HCT116 (cell line): ENCODE results near the gene SP110. TPM values are rescaled to one million over a fixed set of nuclear protein-coding genes. Genes with fewer than 3 reads are reported as not detected.

ENCODE experiments used
- ATAC-seq: fragments of 200-7000 bp; cut with Tn5 transposase; 2 replicates; pipeline ENCODE4 v1.9.1; 2020; ENCODE audit warnings: mild to moderate bottlenecking, moderate library complexity
- BruUV-seq: library from RNA; stranded (reverse); fragments of 400-500 nt; replicated peaks from 2 replicates; lab custom pipeline; 2021; lab: Mats Ljungman, UMichigan
- CTCF ChIA-PET: fragments of 300-600 bp; sonication (Branson Sonifier 250); formaldehyde crosslinking; loops from one replicate; lab custom pipeline; 2021; ENCODE audit warnings: antibody characterized with exemption; lab: Charles Lee
- POLR2A ChIA-PET: fragments of 300-600, 350-600 bp; sonication (Branson Sonifier 250); formaldehyde crosslinking; loops from one replicate; lab custom pipeline; 2021; ENCODE audit warnings: antibody characterized with exemption; lab: Charles Lee
- RAD21 ChIA-PET, 2 experiments: fragments of 300-600 bp; sonication (Branson Sonifier 250); formaldehyde crosslinking; loops; one replicate each; lab custom pipeline; 2023; ENCODE audit warnings: low total read pairs in 2 of 2; ENCODE audit not compliant: uncharacterized antibody in 2 of 2, unreplicated experiment in 2 of 2, low non-redundant PET in 1 of 2; lab: Charles Lee
- DNase-seq: peaks from one replicate; pipeline ENCODE4 v3.0.0-alpha.2; 2010; ENCODE audit warnings: low read depth, low spot score
- H2AFZ ChIP-seq: fragments of 200-600 bp; shearing (Covaris generic), sonication (generic); 2 replicates; pipeline ENCODE4 v1.6.1; 2017; ENCODE audit warnings: low read depth, mixed run types, mixed read lengths, antibody characterized with exemption, low read length; ENCODE audit not compliant: poor library complexity, severe bottlenecking
- H3K27ac ChIP-seq: 2 replicates; pipeline ENCODE4 v1.5.1; 2012; ENCODE audit warnings: low read depth, low read length
- H3K27me3 ChIP-seq: fragments of 200-600 bp; sonication (generic); 2 replicates; pipeline ENCODE4 v1.6.1; 2016; ENCODE audit warnings: mixed run types, low read length, mixed read lengths; ENCODE audit not compliant: insufficient read depth
- H3K36me3 ChIP-seq, 2 experiments: fragments of 200-500 bp in 1 of 2; fragments of 200-600 bp in 1 of 2; sonication (Bioruptor generic) in 1 of 2; sonication (generic) in 1 of 2; 2 replicates each; pipeline versions ENCODE4 v1.5.1 to v1.6.1; 2014 to 2016; ENCODE audit warnings: low read length in 2 of 2, inconsistent platforms in 1 of 2, mixed read lengths in 1 of 2, mixed run types in 1 of 2; ENCODE audit not compliant: insufficient read depth in 2 of 2, control insufficient read depth in 1 of 2
- H3K4me1 ChIP-seq, 2 experiments: fragments of 200-600 bp in 1 of 2; sonication (generic) in 1 of 2; 2 replicates each; pipeline versions ENCODE4 v1.5.1 to v1.6.1; 2012 to 2017; ENCODE audit warnings: low read length in 2 of 2, inconsistent platforms in 1 of 2, mild to moderate bottlenecking in 1 of 2, mixed read lengths in 1 of 2, mixed run types in 1 of 2, moderate library complexity in 1 of 2; ENCODE audit not compliant: insufficient read depth in 2 of 2, control insufficient read depth in 1 of 2
- H3K4me2 ChIP-seq: fragments of 200-600 bp; sonication (generic); 2 replicates; pipeline ENCODE4 v1.6.1; 2017; ENCODE audit warnings: mixed run types, low read length, mixed read lengths
- H3K4me3 ChIP-seq, 2 experiments: fragments of 200-600 bp in 1 of 2; sonication (generic) in 1 of 2; replicated peaks in 1 of 2; 2 replicates each; pipeline ENCODE4 v1.5.1; 2011 to 2016; ENCODE audit warnings: low read length in 2 of 2, control low read depth in 1 of 2, low read depth in 1 of 2, mild to moderate bottlenecking in 1 of 2, mixed read lengths in 1 of 2, mixed run types in 1 of 2
- H3K79me2 ChIP-seq: fragments of 200-600 bp; sonication (generic); 2 replicates; pipeline ENCODE4 v1.6.1; 2017; ENCODE audit warnings: mild to moderate bottlenecking, mixed run types, low read length, moderate library complexity, mixed read lengths; ENCODE audit not compliant: insufficient read depth
- H3K9ac ChIP-seq: fragments of 200-600 bp; sonication (generic); 2 replicates; pipeline ENCODE4 v1.6.1; 2016; ENCODE audit warnings: low read length, mixed read lengths
- H3K9me2 ChIP-seq: fragments of 200-600 bp; sonication (generic), shearing (Covaris generic); 2 replicates; pipeline ENCODE4 v1.6.1; 2017; ENCODE audit warnings: mixed run types, mild to moderate bottlenecking, moderate library complexity; ENCODE audit not compliant: insufficient read depth
- H3K9me3 ChIP-seq, 2 experiments: fragments of 200-500 bp in 1 of 2; fragments of 200-600 bp in 1 of 2; sonication (Bioruptor generic) in 1 of 2; sonication (generic) in 1 of 2; 2 replicates each; pipeline ENCODE4 v1.6.1; 2014 to 2017; ENCODE audit warnings: low read length in 2 of 2, mixed read lengths in 2 of 2, inconsistent platforms in 1 of 2, low read depth in 1 of 2, mild to moderate bottlenecking in 1 of 2, mixed run types in 1 of 2, moderate library complexity in 1 of 2; ENCODE audit not compliant: control insufficient read depth in 1 of 2, insufficient read depth in 1 of 2
- H4K20me1 ChIP-seq: fragments of 200-600 bp; sonication (generic), shearing (Covaris generic); 2 replicates; pipeline ENCODE4 v1.6.1; 2017; ENCODE audit warnings: mixed run types, mild to moderate bottlenecking, moderate library complexity; ENCODE audit not compliant: insufficient read depth
- ATF3 ChIP-seq: IDR thresholded peaks from 2 replicates; pipeline ENCODE4 v1.6.1; 2012
- EGR1 ChIP-seq: IDR thresholded peaks from 2 replicates; pipeline ENCODE4 v1.6.1; 2012; ENCODE audit warnings: low read depth
- ELF1 ChIP-seq: IDR thresholded peaks from 2 replicates; pipeline ENCODE4 v1.6.1; 2012; ENCODE audit warnings: low read depth, borderline replicate concordance
- EZH2 ChIP-seq: fragments of 200-600 bp; sonication (generic); IDR thresholded peaks from 2 replicates; pipeline ENCODE4 v1.6.1; 2017; ENCODE audit warnings: antibody characterized with exemption, mixed run types
- EZH2phosphoT487 ChIP-seq: fragments of 200-600 bp; IDR thresholded peaks from 2 replicates; pipeline ENCODE4 v1.6.1; 2018; ENCODE audit warnings: antibody characterized with exemption, borderline replicate concordance
- JUND ChIP-seq: IDR thresholded peaks from 2 replicates; pipeline ENCODE4 v1.6.1; 2012
- MAX ChIP-seq: IDR thresholded peaks from 2 replicates; pipeline ENCODE4 v1.6.1; 2012
- POLR2A ChIP-seq: IDR thresholded peaks from 2 replicates; pipeline ENCODE4 v1.7.0; 2011; ENCODE audit warnings: borderline replicate concordance; ENCODE audit not compliant: insufficient read depth, insufficient read length; ENCODE audit errors: extremely low read depth
- POLR2AphosphoS5 ChIP-seq: IDR thresholded peaks from 2 replicates; pipeline ENCODE4 v1.6.1; 2011; ENCODE audit warnings: mild to moderate bottlenecking, low read depth, low read length, moderate library complexity
- REST ChIP-seq: IDR thresholded peaks from 2 replicates; pipeline ENCODE4 v1.6.1; 2012; ENCODE audit warnings: low read depth
- SIN3A ChIP-seq: IDR thresholded peaks from 2 replicates; pipeline ENCODE4 v1.6.1; 2012; ENCODE audit warnings: low read depth
- SRF ChIP-seq: IDR thresholded peaks from 2 replicates; pipeline ENCODE4 v1.6.1; 2012; ENCODE audit warnings: low read depth
- TCF7L2 ChIP-seq: IDR thresholded peaks from 2 replicates; pipeline ENCODE4 v1.7.0; 2011; ENCODE audit warnings: borderline replicate concordance, inconsistent platforms; ENCODE audit not compliant: insufficient read depth, insufficient read length; ENCODE audit errors: extremely low read depth
- YY1 ChIP-seq: IDR thresholded peaks from 2 replicates; pipeline ENCODE4 v1.6.1; 2011; ENCODE audit warnings: low read length, low read depth, moderate library complexity, mild to moderate bottlenecking; ENCODE audit not compliant: insufficient replicate concordance; ENCODE audit errors: extremely low read depth
- ZFX ChIP-seq: fragments of 450-650 bp; IDR thresholded peaks from 2 replicates; pipeline ENCODE4 v1.6.1; 2017
- ZNF274 ChIP-seq: fragments of 200-500 bp; sonication (Bioruptor generic); IDR thresholded peaks from 2 replicates; pipeline ENCODE4 v1.6.1; 2014; ENCODE audit warnings: mild to moderate bottlenecking, low read depth, low read length, inconsistent platforms
- intact Hi-C: fragments of 100-400 bp; cut with micrococcal nuclease; formaldehyde crosslinking; loops from 2 replicates; pipeline ENCODE4 v1.10.0; 2022
- total RNA-seq: library from RNA; stranded (reverse); gene quantifications from one replicate; pipeline ENCODE4 v1.2.1, GENCODE V29; 2021; ENCODE audit not compliant: unreplicated experiment

The SP110 gene
- total RNA-seq, 1 experiment from 2014 or later, result 8.5 TPM

- intact Hi-C loops, result no loop called here
- POLR2A ChIA-PET, result no interaction called here
- H3K27me3 ChIP-seq, result no peaks in the 10 kb centered on the region
- H3K9me3 ChIP-seq, result no peaks in the 10 kb centered on the region
- BruUV-seq, result no TSS peak
- peaks cover 0 to 6% of the 10 kb centered on the region in 2 experiments; a peak in 1 of 4 replicates for H3K4me1 ChIP-seq
- no peaks in the 10 kb centered on the region for H3K36me3 ChIP-seq
- no peaks in the 10 kb centered on the region for H3K79me2 ChIP-seq
- no peak overlapping the region for H3K4me3 ChIP-seq
- no peak overlapping the region for H3K9ac ChIP-seq
- H4K20me1 ChIP-seq, result no peaks in the 10 kb centered on the region
- no peak overlapping the region for H2AFZ ChIP-seq
- TF ChIP-seq MAX (no peak), POLR2A (no peak), ATF3 (no peak), POLR2AphosphoS5 (no peak), SRF (no peak), EZH2phosphoT487 (no peak), ZNF274 (no peak), ZFX (no peak), EZH2 (no peak), JUND (no peak), ELF1 (no peak), SIN3A (no peak), REST (no peak), EGR1 (no peak), TCF7L2 (no peak), YY1 (no peak)
- TF ChIP-seq, all 23 proteins: peak for 0
- ATAC-seq, result no peak
- ChIA-PET RAD21 (no interaction called here), CTCF (no interaction called here)
- no peak overlapping the region for H3K27ac ChIP-seq
- no peak for DNase-seq
- H3K9me2 ChIP-seq, result no peaks in the 10 kb centered on the region
- H3K4me2 ChIP-seq, result no peak overlapping the region
Measured at GRCh38 chr2:230267059-230267458, 47.3 kb upstream of the SP110 start.
